Large intestine (tissue), 3 donors: ENCODE data around the gene DGKZ. TPM values are rescaled to one million over a fixed set of nuclear protein-coding genes. Genes with fewer than 3 reads are reported as not detected.

Experiments
- DNase-seq, 2 donors: peaks; one replicate each; pipeline versions ENCODE4 v3.0.0 to v3.0.0-alpha.2; 2013
- H3K27ac ChIP-seq: one replicate; pipeline ENCODE4 v1.5.1; 2013; ENCODE audit warnings: low read length
- H3K27me3 ChIP-seq: 2 replicates; pipeline ENCODE4 v1.6.1; 2013; ENCODE audit warnings: low read length; ENCODE audit not compliant: control insufficient read depth, insufficient read depth
- H3K36me3 ChIP-seq: 2 replicates; pipeline ENCODE4 v1.6.1; 2013; ENCODE audit warnings: low read length; ENCODE audit not compliant: control insufficient read depth, insufficient read depth
- H3K4me1 ChIP-seq: one replicate; pipeline ENCODE4 v1.6.1; 2013; ENCODE audit warnings: low read length; ENCODE audit not compliant: control insufficient read depth, insufficient read depth
- H3K4me3 ChIP-seq: one replicate; pipeline ENCODE4 v1.5.1; 2013; ENCODE audit warnings: low read length
- H3K9me3 ChIP-seq: one replicate; pipeline ENCODE4 v1.6.1; 2013; ENCODE audit warnings: mild to moderate bottlenecking, low read depth, low read length, moderate library complexity; ENCODE audit not compliant: control insufficient read depth
- WGBS: methylation state at CpG from one replicate; pipeline ENCODE4 v1.1.5; 2013; ENCODE audit warnings: low lambda C conversion rate; ENCODE audit not compliant: insufficient coverage; 5-methylcytosine and 5-hydroxymethylcytosine counted together
- polyA plus RNA-seq: library from polyadenylated mRNA; unstranded; fragments of 120-200 nt; gene quantifications from one replicate; pipeline ENCODE4 v1.2.1, GENCODE V29; 2013

The DGKZ gene
- polyA plus RNA-seq, 1 donor, result 46.9 TPM

DNA sequence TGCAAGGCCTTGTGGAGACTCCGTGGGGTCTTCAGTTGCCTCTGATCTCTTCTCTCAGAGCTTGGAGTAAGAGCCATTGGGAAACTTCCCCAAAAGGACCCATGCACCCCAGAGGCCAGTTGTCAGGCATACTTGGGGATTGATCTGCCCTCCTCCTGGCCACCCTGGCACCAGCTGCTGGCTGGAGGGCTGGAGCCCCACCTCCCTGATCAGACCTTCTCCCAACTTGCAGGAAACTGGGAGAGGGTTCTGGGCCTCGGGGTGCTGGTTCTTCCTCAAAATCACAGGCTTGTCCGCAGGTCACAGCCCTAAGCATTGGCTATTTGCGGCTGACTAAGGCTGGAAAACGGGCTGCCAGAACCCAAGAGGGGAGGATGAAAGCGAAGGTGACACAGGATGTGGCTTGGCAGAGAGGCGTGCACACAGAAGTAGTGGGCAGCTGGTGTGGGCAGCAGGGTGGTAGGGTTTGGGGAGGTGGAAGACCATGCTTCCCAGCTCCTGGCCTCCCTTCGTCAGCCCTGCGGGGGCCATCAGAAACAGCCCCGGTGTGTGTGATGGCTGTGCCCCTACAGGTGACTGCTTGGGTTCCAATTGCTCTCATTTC lies 1.3 kb upstream of the DGKZ start:
- no CpG with 5 or more reads among the region's 10 CpGs for WGBS
- no peak for DNase-seq
- Histone ChIP-seq H3K36me3 (no peaks in the 10 kb centered on the region), H3K9me3 (no peaks in the 10 kb centered on the region), H3K4me1 (peaks cover 26% of the 10 kb centered on the region), H3K27ac (no peak overlapping the region), H3K27me3 (no peaks in the 10 kb centered on the region), H3K4me3 (peak overlapping the region; percentile 33)

DNA sequence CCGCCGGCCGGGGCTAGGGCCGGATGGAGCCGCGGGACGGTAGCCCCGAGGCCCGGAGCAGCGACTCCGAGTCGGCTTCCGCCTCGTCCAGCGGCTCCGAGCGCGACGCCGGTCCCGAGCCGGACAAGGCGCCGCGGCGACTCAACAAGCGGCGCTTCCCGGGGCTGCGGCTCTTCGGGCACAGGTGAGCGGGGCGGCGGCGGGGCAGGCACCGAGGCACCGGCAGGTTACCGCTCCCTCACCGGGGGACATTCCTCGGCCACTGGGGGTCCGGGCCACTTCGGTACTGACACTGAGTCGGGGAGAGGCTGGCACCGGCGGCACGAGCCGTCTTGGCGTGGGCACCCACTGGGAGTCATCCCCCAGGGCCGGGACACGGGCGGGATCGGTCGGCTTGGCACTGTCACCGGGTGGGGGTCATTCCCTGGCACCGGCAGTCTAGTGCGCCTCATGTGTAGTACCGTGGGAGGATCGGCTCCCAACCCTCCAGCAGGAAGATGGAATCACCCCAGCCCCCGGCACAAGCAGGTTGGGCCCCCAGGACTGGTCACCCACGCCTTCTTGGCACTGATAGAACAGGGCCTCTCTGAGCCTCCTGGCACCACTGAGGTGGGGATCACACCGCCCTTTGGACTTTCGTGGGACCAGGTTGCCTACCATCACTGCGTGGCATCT lies 511 bp downstream of the DGKZ start:
- Histone ChIP-seq H3K4me1 (peaks cover 33% of the 10 kb centered on the region), H3K36me3 (no peaks in the 10 kb centered on the region), H3K27me3 (no peaks in the 10 kb centered on the region), H3K27ac (peak overlapping the region; percentile 15), H3K4me3 (peak overlapping the region; percentile 91), H3K9me3 (no peaks in the 10 kb centered on the region)
- peak in 1 of 2 donors; percentile 53 for DNase-seq
- WGBS, result no CpG with 5 or more reads among the region's 63 CpGs

GRCh38 chr11:46348566-46349401 lies 1.5 kb downstream of the DGKZ start:
- Histone ChIP-seq H3K4me3 (peak overlapping the region; percentile 91), H3K4me1 (peaks cover 33% of the 10 kb centered on the region)
- no CpG with 5 or more reads among the region's 18 CpGs for WGBS

DNA sequence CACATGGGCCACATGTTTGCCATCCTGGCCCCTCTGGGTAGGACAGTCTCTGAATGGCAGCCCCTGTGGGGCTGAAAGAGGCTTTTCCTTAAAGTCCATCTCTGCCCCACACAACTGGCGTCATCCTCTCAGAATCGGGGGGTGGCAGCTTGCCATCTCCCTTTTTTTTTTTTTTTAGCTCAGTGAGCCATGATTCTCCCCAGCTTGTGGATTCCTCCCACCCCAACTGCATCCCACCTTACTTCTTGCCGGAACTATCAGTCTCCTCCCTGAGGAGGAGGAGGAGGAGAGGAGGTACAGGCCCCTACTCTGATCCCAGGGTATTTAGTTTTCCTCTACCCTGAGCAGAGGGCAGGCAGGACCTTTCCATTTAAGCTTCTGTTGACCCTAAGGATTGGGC lies 3.4 kb downstream of the DGKZ start:
- Histone ChIP-seq H3K27ac (no peak overlapping the region), H3K27me3 (no peaks in the 10 kb centered on the region), H3K36me3 (peaks cover 2% of the 10 kb centered on the region), H3K4me1 (peaks cover 33% of the 10 kb centered on the region), H3K4me3 (no peak overlapping the region), H3K9me3 (no peaks in the 10 kb centered on the region)
- no CpG with 5 or more reads among the region's 3 CpGs for WGBS
- DNase-seq, result no peak

More at GRCh38 chr11:46348566-46349401, 1.5 kb downstream of the DGKZ start:
- peak in 1 of 2 donors; percentile 75 for DNase-seq
- Histone ChIP-seq H3K36me3 (peaks cover 2% of the 10 kb centered on the region), H3K27ac (peak overlapping the region; percentile 5), H3K9me3 (no peaks in the 10 kb centered on the region), H3K27me3 (no peaks in the 10 kb centered on the region)

GRCh38 chr11:46351148-46351547 lies 3.9 kb downstream of the DGKZ start:
- Histone ChIP-seq H3K27me3 (no peaks in the 10 kb centered on the region), H3K27ac (no peak overlapping the region), H3K4me1 (peaks cover 33% of the 10 kb centered on the region), H3K36me3 (peaks cover 2% of the 10 kb centered on the region), H3K9me3 (no peaks in the 10 kb centered on the region), H3K4me3 (no peak overlapping the region)
- no peak for DNase-seq
- no CpG with 5 or more reads among the region's 8 CpGs for WGBS

GRCh38 chr11:46351606-46352005 lies 4.3 kb downstream of the DGKZ start:
- Histone ChIP-seq H3K27ac (no peak overlapping the region), H3K27me3 (no peaks in the 10 kb centered on the region), H3K9me3 (no peaks in the 10 kb centered on the region), H3K4me3 (no peak overlapping the region), H3K4me1 (peaks cover 33% of the 10 kb centered on the region), H3K36me3 (peaks cover 4% of the 10 kb centered on the region)
- no CpG with 5 or more reads among the region's 5 CpGs for WGBS
- no peak for DNase-seq

GRCh38 chr11:46352063-46352841 lies 5.0 kb downstream of the DGKZ start:
- Histone ChIP-seq H3K9me3 (no peaks in the 10 kb centered on the region), H3K36me3 (peaks cover 4% of the 10 kb centered on the region), H3K4me3 (no peak overlapping the region), H3K4me1 (peaks cover 33% of the 10 kb centered on the region), H3K27ac (no peak overlapping the region), H3K27me3 (no peaks in the 10 kb centered on the region)
- no CpG with 5 or more reads among the region's 33 CpGs for WGBS
- peak in 1 of 2 donors; percentile 63 for DNase-seq

- no peak overlapping the region for H3K27ac ChIP-seq
- H3K4me1 ChIP-seq, result peaks cover 32% of the 10 kb centered on the region
- no peak overlapping the region for H3K4me3 ChIP-seq
- H3K36me3 ChIP-seq, result peaks cover 4% of the 10 kb centered on the region
- H3K27me3 ChIP-seq, result no peaks in the 10 kb centered on the region
- WGBS, result no CpG with 5 or more reads among the region's 9 CpGs
- no peak for DNase-seq
- H3K9me3 ChIP-seq, result no peaks in the 10 kb centered on the region
These were observed 6.4 kb downstream of the DGKZ start for GRCh38 chr11:46353698-46354097.

- H3K27me3 ChIP-seq, result no peaks in the 10 kb centered on the region
- DNase-seq, result no peak
- H3K9me3 ChIP-seq, result no peaks in the 10 kb centered on the region
- WGBS, result no CpG with 5 or more reads among the region's 7 CpGs
- peaks cover 4% of the 10 kb centered on the region for H3K36me3 ChIP-seq
- peaks cover 12% of the 10 kb centered on the region for H3K4me1 ChIP-seq
- H3K4me3 ChIP-seq, result no peak overlapping the region
- H3K27ac ChIP-seq, result no peak overlapping the region
These were observed 9.7 kb downstream of the DGKZ start for GRCh38 chr11:46356924-46357482.
